ENCODE results near the gene CACNB4.
A peak's percentile ranks its signal among the peaks of the same experiment; 100 is the strongest.
"Not testable (repeated sequence)": the region's sequence is repeated elsewhere in the genome, so short reads cannot be mapped to it uniquely, and the experiment has no call there.

Gene CACNB4

GRCh38 chr2:152016181-152017120 lies 82.4 kb downstream of the CACNB4 start:
- no peak for DNase-seq

DNA sequence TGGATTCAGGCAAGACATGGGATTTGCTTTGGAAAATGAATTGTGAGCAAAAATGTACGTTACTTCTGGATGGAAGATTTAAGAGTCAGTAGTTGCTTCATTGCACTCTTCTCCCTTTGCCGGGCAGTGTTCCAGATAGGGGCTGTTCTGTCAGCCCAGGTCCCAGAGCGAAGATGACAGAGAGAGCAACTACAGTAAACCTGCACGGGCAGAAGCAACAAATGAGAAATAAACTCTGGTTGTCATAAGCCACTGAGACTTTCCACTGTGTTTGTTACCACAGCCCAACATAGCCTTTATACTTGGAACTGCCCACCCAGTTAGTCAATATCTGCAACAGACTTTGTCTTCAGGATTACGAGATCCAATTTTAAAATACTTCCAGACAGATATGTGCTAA lies 83.3 kb downstream of the CACNB4 start:
- DNase-seq: no peak

- DNase-seq: no peak
Measured at GRCh38 chr2:152012697-152013096, 86.1 kb downstream of the CACNB4 start.

DNA sequence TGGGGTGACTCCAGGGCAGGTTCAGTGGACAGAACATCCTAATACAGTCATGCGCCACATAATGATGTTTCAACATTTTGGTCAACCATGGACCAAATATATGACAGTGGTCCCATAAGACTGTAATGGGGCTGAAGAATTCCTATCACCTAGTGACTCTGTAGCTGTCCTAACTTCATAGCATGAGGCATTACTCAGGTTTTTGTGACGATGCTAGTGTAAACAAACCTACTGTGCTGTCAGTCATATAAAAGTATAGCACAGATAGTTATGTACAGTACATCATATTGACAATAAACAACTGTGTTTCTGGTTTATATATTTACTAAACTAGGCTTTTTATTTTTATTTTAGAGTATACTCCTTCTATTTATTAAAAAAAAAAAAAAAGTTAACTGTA lies 87.1 kb downstream of the CACNB4 start:
- DNase-seq: no peak

DNA sequence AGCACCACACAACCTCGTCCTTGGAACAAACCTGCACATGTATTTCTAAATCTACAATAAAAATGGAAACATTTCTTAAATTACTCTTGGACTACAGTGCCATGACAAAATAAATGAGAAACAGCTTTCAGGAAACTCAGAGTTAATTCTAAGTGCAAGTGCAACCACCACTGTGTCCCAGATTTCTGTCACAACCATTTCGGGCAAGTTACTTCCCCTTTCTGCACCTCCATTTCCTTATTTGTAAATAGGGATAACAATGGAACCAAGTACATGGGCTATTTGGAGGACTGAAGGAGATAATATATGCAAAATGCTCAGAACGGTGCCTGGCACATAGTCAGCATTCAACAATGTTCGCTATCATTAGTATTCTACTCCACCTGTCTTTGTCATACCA lies 93.2 kb downstream of the CACNB4 start:
- no peak for DNase-seq

- DNase-seq: not testable (repeated sequence)
Measured at GRCh38 chr2:152003283-152003682, 95.6 kb downstream of the CACNB4 start.

- peak; percentile 38 for DNase-seq
Measured at GRCh38 chr2:151999053-151999452, 99.8 kb downstream of the CACNB4 start.

- no peak for DNase-seq
Measured at GRCh38 chr2:151996243-151997003, 102.4 kb downstream of the CACNB4 start.

DNA sequence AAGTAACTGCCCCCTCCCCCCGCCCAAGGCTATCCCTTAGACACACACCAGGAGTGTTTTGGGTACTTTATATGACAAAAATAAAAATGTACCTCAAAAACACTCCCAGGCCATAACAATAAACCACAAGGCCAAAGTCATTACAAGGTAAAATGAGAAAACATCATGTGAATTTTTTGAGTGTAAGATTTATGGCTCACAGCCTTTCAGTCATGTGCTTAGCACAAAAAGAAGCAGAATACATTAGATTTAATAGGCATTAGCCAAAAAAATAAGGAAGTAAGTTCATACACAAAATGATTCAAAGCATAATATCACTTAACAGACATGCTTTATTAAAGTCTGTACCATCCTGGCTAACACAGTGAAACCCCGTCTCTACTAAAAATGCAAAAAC lies 103.7 kb downstream of the CACNB4 start:
- DNase-seq: no peak

- DNase-seq: not testable (repeated sequence)
Measured at GRCh38 chr2:151994178-151994577, 104.7 kb downstream of the CACNB4 start.

DNA sequence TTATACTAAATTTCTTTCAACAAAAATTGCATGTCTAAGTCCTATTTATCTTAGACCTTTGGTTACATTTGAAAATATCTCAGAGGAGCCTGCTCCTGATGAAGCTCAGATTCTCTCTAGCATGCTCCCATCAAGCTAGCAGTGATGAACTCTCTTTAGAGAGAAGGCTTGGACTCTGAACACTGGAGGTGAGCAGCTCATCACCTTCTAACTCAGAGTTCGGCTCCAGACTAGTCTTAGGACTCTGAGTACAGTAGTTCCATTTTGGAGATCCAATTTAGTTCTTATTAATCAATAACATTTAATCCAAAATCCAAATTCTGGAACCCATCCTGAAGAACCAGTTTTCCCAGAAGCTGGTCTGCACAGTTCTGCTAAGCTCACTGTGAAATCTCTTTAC lies 107.8 kb downstream of the CACNB4 start:
- DNase-seq: no peak

GRCh38 chr2:151989378-151989777 lies 109.5 kb downstream of the CACNB4 start:
- no peak for DNase-seq

GRCh38 chr2:151987484-151987883 lies 111.4 kb downstream of the CACNB4 start:
- no peak for DNase-seq

DNA sequence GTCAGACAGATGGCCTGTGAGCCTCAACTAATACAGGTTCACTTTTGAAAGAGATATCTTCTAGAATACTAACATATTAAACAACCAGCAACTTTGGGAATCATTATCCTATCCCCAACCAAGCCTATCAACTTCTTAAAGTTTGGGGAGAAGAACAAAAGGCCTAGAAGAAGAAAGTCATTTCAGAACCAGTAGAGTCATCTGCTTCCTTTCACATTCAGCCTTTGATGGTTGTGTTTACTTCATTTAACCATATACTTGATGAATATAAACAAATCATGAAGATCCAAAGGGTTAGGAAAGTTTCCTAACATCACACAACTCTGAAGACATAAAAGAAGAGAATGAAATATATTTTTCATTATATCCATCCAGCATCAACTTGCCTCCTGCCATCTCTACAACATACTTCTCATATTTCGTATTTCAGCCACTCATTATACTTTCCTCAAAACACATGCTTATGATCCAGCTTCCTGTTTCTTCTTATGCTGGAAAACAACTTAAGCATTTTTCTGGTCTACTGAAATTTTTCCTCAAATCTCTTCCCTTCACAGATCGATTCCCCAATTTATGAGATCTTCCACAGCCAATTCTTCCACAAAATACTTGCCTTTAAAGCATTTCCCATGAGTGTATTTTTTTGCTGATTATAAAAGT lies 114.3 kb downstream of the CACNB4 start:
- no peak for DNase-seq

GRCh38 chr2:151983221-151983620 lies 115.6 kb downstream of the CACNB4 start:
- no peak for DNase-seq

- DNase-seq: no peak
Measured at GRCh38 chr2:151981886-151982285, 117.0 kb downstream of the CACNB4 start.

DNA sequence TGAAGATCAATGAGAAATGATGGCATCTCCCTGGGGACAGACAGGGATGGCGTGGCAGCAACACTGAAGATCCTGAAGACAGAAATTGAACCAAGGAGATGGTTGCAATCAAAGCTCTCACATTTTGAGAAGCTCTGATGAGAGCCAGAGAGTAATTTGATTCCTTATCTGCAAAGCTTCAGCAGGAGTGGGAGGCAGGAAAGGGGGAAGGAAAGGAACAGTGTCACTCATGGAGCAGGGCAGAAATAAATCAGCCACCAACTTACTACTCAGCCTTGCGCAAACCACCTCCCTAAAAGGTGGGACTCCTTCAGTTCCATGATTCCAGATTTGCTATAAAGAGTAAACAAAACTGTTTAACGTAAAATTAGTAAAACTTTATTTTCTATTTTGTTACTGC lies 119.2 kb downstream of the CACNB4 start:
- DNase-seq: no peak

GRCh38 chr2:151978709-151979108 lies 120.1 kb downstream of the CACNB4 start:
- DNase-seq: no peak

DNA sequence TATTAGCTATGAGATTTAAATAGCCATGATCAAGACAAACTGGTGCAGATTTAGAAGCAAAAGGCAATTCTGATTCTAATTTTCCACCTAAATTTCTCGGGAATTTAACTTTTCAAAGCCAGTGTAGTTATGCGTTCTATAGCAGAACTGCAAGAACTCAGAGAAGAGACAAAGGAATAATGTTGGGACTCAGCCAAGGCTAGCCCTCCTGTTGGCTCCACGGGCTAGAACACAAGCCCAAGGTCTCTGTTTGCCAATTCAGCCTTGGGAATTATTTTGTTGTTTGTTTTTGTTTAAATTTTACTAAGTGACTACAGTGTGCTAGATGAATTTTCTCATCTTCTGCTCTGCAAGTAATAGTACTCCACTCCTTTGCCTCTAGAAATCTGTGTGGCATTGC lies 121.2 kb downstream of the CACNB4 start:
- no peak for DNase-seq

GRCh38 chr2:151976945-151977353 lies 121.9 kb downstream of the CACNB4 start:
- DNase-seq: no peak

DNA sequence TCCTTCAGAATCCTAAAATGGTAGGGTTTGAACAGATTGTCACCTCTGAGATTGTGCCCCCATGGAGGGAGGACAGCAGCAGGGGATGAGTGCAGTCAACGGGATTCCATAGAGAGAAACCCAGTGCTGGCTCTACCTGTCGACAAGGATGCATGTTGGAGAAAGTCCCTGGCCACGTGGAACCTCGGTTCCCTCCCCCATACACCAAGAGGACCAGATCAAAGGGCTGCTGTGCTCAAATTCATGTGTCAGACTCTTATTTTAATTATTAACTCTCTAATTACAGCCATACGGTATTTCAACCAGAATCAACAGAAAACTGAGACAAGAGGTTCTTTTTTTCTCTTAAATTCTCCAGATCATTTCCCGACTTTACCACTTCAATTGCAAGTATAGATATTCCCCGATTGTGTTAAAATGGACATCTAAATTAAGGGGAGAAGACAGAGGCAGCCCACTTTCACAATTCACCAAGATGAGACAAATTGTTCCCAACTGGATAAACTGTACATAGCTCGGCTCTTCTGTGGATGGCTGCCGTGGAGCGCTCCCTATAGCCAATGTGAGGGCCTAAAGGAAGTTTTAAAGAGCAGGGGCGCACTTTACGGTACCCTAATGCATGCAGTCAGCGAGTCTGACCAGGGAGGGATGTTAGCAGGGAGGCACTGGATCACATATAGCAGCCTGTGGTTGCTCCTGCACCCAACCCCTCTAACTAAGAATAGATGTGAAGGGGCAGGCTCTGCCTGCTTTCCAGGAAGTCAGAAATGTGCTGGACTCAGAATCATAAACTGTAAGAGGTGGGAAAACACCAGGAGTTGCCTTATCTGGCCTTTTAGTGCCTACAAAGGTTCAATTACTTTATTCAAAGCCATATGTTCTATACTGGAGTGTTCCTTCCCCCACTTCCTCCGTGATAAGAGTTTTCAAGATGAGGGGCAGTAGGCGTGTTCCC lies 123.1 kb downstream of the CACNB4 start:
- DNase-seq: no peak

DNA sequence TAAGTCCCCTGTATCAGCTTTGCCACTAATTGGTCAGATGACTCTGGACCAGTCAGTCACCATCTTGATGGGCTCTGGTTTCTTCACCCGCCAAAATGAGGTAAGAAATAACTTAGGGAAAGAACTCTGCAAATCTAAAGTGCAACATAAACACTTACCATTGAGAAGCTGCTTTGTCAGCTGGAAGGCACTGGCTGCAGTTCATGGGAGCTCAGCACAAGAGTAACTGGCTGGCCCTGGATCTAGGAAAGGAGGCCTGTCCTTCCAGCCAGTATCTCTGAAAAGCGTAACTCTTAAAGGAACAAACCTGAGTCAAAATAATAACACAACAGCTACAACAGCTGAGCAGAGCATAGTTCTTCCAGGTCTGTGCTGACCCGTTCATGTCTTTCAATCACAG lies 123.9 kb downstream of the CACNB4 start:
- no peak for DNase-seq

DNA sequence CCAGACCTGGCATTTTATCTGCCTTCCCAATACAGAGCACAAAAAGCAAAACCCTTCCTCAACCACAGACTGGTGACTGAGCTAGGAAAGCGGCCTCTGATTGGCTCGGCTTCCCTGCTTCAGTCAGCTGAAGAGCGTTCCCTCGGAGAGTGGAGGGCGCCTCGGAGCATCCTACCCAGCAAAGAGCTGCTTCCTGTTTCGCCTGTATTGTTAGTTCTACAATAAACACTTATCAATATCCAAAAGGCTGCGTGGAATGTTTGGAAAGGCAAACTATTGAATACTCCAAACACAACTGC lies 125.0 kb downstream of the CACNB4 start:
- peak; percentile 56 for DNase-seq
